ENCODE results near the gene ACO2.

ACO2 gene

DNA sequence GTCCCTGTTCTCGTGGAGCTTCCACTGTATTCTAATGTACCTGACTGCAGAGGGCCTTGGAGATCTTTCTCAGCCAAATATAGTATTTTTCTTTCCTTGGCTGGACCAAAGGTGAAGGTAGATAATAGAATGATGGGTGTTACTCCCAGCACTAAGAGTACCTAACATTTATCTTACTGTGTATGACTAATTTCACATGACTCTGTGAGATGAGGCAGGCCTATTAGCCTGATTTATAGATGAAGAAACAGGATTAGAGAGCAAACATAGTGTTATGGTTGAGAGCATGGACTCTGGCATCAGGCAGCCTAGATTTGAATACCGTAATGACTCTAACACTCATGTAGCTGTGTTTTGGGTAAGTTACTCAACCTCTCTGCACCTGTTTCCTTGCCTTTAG lies 2.7 kb downstream of the ACO2 start:
- H3K4me3 Mint-ChIP-seq, result no peak overlapping the region
- peaks cover 41% of the 10 kb centered on the region for H3K4me1 Mint-ChIP-seq
- CTCF ChIA-PET, result no interaction called here
- no peaks in the 10 kb centered on the region for H3K27me3 Mint-ChIP-seq
- no peak overlapping the region for H3K27ac Mint-ChIP-seq
- H3K36me3 Mint-ChIP-seq, result peaks cover 17% of the 10 kb centered on the region
- no peaks in the 10 kb centered on the region for H3K9me3 Mint-ChIP-seq
- no peak for DNase-seq

DNA sequence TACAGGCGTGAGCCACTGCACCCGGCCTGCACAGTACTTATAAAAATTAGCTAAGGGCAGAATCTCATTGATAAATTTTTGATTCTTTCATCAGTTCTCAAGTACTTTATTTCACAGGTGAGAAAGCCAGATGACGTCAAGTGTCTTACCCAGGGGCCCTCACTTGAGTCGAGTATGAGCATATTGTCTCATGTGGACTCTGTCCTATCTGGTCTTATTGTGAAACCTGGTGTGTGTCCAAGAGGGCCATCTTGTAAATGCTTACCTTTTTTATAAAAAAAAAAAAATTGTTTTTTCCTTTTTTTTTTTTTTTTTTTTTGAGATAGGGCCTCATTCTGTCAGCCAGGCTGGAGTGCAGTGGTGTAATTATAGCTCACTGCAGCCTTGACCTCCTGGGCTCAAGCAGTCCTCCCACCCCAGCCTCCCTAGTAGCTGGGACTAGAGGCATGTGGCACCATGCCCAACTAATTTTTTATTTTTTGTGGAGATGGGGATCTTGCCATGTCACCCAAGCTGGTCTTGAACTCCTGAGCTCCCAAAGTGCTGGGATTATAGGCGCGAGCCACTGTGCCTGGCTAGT lies 6.0 kb downstream of the ACO2 start:
- no peak for DNase-seq
- CTCF ChIA-PET, result no interaction called here
- Mint-ChIP-seq H3K4me3 (no peak overlapping the region), H3K27ac (no peak overlapping the region), H3K27me3 (no peaks in the 10 kb centered on the region), H3K9me3 (no peaks in the 10 kb centered on the region), H3K36me3 (peaks cover 1% of the 10 kb centered on the region), H3K4me1 (peaks cover 20% of the 10 kb centered on the region)

DNA sequence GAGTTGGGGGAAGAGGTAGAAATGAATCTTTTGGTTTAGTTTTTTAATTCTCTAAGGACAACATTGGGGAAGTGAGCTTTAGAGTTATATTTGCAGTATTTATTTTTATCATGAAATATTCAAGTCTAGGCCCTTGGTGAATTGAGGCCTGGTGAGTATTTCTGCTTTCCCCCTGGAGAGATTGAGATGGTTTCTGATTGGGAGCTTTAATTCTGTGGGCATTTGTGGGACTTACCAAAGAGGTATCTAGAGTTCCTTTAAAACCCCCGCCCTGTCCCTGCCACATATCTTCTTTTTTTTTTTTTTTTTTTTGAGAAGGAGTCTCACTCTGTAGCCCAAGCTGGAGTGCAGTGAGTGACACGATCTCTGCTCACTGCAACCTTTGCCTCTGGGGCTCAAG lies 9.6 kb downstream of the ACO2 start:
- CTCF ChIA-PET, result interaction anchor here (1.6 kb wide), 1 partner anchor 75 kb away, joined by 7 read pairs; no protein-coding TSS in a partner anchor
- no peaks in the 10 kb centered on the region for H3K9me3 Mint-ChIP-seq
- H3K4me1 Mint-ChIP-seq, result peaks cover 4% of the 10 kb centered on the region

DNA sequence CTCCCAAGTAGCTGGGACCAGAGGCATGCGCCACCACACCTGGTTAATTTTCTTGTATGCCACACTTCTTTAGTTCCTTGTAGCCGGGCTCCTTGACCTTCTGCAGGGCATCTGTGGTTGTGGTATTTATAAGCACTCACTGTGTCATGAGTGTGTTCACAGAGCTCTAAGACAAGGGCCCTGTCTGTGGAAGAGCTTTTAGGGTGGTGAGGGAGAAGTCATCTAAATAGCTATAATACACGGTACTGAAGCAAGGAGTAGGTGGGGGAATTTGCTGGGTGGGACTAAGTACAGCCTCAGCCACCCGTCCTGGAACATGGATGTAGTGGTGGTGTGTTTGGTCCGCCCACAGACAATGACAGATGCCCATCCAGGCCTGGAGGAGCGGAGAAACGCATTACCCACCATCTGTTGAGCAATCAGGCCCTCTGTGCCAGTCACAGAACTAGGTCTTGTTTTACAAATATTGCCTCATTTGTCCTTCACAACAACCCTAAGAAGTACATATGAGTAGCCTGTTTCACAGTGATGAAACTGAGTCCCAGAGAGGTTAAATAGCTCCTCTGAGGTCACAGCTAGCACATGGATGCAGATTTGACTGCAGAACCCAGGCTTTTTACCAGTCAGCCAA lies 10.1 kb downstream of the ACO2 start:
- Mint-ChIP-seq H3K27ac (no peak overlapping the region), H3K27me3 (no peaks in the 10 kb centered on the region), H3K9me3 (no peaks in the 10 kb centered on the region), H3K4me1 (peaks cover 4% of the 10 kb centered on the region), H3K36me3 (no peaks in the 10 kb centered on the region), H3K4me3 (no peak overlapping the region)
- DNase-seq, result no peak
- CTCF ChIA-PET, result interaction anchor here (0.7 to 1.6 kb wide), 2 partner anchors 75 to 76 kb away, joined by 3 to 7 read pairs; no protein-coding TSS in a partner anchor

More for the DNA sequence above, 9.6 kb downstream of the ACO2 start:
- H3K27me3 Mint-ChIP-seq, result no peaks in the 10 kb centered on the region
- no peak overlapping the region for H3K4me3 Mint-ChIP-seq
- no peaks in the 10 kb centered on the region for H3K36me3 Mint-ChIP-seq
- no peak for DNase-seq
- H3K27ac Mint-ChIP-seq, result no peak overlapping the region

- peaks cover 6% of the 10 kb centered on the region for H3K4me1 Mint-ChIP-seq
- H3K9me3 Mint-ChIP-seq, result no peaks in the 10 kb centered on the region
- no peak overlapping the region for H3K4me3 Mint-ChIP-seq
- CTCF ChIA-PET, result interaction anchor here (0.7 kb wide), 1 partner anchor 77 kb away, joined by 3 read pairs; no protein-coding TSS in a partner anchor
- H3K36me3 Mint-ChIP-seq, result no peaks in the 10 kb centered on the region
- DNase-seq, result no peak
- no peak overlapping the region for H3K27ac Mint-ChIP-seq
- no peaks in the 10 kb centered on the region for H3K27me3 Mint-ChIP-seq
These were observed 10.9 kb downstream of the ACO2 start for GRCh38 chr22:41479671-41480396.

DNA sequence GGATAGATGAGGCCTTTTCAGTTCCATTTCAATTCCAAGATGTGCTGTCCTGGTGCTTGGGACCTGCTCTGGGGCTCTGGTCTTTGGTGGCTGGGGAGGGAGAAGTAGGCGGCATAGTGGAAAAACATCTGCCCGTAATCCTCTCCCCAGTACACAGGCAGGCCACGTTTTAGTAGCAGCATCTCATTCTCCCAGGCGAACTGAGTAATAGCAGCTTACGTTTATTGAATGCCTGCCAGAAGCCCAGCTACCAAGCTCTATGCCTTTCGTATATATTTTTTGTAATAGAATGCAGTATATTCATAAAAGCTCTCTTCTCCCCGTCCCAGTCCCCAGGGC lies 11.4 kb downstream of the ACO2 start:
- Mint-ChIP-seq H3K9me3 (no peaks in the 10 kb centered on the region), H3K4me1 (peaks cover 10% of the 10 kb centered on the region), H3K27ac (no peak overlapping the region), H3K4me3 (no peak overlapping the region), H3K36me3 (no peaks in the 10 kb centered on the region), H3K27me3 (no peaks in the 10 kb centered on the region)
- DNase-seq, result no peak
- CTCF ChIA-PET, result interaction anchor here (1.0 kb wide), 1 partner anchor 75 kb away, joined by 3 read pairs; no protein-coding TSS in a partner anchor

DNA sequence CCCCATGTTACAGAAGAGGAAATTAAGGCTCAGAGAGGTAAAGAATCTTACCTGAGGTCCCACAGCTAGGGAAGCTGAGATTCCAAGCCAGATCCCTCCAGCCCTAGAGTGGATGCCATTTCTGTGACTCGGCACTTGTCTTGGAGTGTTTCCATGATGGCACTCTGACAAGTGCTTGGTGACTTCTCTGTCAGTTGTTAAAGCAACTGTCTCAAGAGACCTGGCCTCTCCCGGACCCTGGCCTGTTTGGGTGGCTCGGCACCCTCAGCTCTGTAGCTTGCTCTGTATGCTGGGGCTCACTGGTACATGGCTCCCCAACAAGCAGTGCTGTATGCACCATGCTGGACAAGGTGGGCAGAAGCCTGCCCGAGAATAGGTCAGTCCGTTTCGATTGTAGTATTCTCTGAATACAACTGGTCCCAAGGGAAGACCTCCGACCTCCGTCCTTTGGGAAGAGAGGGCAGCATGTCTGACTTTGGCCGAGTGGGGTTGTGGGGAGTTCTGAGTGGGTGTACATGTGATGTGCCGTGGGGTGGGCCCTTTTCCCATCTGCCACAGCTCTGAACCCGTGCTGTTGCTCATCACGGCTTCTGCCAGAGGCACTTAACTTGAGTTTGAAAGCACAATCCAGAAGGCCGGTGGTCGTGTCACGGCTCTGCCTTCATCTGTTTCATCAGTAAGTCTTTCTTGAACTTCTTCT lies 12.4 kb downstream of the ACO2 start:
- Mint-ChIP-seq H3K9me3 (no peaks in the 10 kb centered on the region), H3K27me3 (no peaks in the 10 kb centered on the region), H3K4me3 (no peak overlapping the region), H3K27ac (no peak overlapping the region), H3K36me3 (no peaks in the 10 kb centered on the region), H3K4me1 (peaks cover 15% of the 10 kb centered on the region)
- no peak for DNase-seq
- CTCF ChIA-PET, result interaction anchor here (1.0 kb wide), 1 partner anchor 74 kb away, joined by 3 read pairs; no protein-coding TSS in a partner anchor

- Mint-ChIP-seq H3K4me1 (peaks cover 15% of the 10 kb centered on the region), H3K27ac (no peak overlapping the region)
These were observed 13.0 kb downstream of the ACO2 start for GRCh38 chr22:41481925-41482318.

DNA sequence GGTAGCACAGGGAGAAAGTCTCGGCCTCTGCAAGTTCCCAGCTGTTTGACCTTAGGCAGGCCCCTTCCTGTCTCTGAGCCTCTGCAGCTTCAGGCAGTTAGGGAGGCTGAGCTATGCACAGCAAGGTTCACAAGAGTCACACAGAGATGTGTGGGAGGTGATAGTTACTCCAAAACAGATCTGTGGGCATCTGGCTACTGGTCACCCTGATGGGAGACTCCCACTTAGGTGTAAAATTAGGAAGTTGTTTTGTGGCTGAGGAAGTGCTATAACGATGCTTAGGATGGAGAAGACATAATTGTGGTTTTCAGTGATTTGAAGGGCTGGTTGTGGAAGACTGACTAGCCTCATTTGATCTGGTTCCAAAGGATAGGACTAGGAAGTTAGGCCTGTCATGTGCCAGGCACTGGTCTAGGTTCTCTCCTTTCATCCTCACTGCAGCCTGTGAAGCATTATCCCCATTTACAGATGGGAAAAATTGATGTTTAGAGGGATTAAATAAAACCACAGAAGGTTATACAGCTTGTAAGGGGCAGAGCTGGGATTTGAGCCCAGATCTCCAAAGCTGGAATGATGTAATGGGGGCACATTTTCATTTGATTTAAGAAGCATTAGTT lies 13.5 kb downstream of the ACO2 start:
- CTCF ChIA-PET, result interaction anchor here (0.5 to 0.7 kb wide), 2 partner anchors 9 to 373 kb away, joined by 3 to 4 read pairs; no protein-coding TSS in a partner anchor
- Mint-ChIP-seq H3K9me3 (no peaks in the 10 kb centered on the region), H3K36me3 (no peaks in the 10 kb centered on the region), H3K27ac (no peak overlapping the region), H3K4me1 (peaks cover 19% of the 10 kb centered on the region), H3K4me3 (no peak overlapping the region), H3K27me3 (no peaks in the 10 kb centered on the region)
- no peak for DNase-seq

More at GRCh38 chr22:41481925-41482318, 13.0 kb downstream of the ACO2 start:
- Mint-ChIP-seq H3K36me3 (no peaks in the 10 kb centered on the region), H3K27me3 (no peaks in the 10 kb centered on the region), H3K4me3 (no peak overlapping the region), H3K9me3 (no peaks in the 10 kb centered on the region)
- CTCF ChIA-PET, result interaction anchor here (0.5 to 0.7 kb wide), 2 partner anchors 10 to 373 kb away, joined by 3 to 4 read pairs; no protein-coding TSS in a partner anchor
- no peak for DNase-seq

GRCh38 chr22:41485033-41485432 lies 16.1 kb downstream of the ACO2 start:
- peaks cover 19% of the 10 kb centered on the region for H3K4me1 Mint-ChIP-seq
- no peaks in the 10 kb centered on the region for H3K9me3 Mint-ChIP-seq
- CTCF ChIA-PET, result no interaction called here
- H3K27me3 Mint-ChIP-seq, result no peaks in the 10 kb centered on the region
- DNase-seq, result no peak
- no peaks in the 10 kb centered on the region for H3K36me3 Mint-ChIP-seq
- no peak overlapping the region for H3K4me3 Mint-ChIP-seq
- no peak overlapping the region for H3K27ac Mint-ChIP-seq

DNA sequence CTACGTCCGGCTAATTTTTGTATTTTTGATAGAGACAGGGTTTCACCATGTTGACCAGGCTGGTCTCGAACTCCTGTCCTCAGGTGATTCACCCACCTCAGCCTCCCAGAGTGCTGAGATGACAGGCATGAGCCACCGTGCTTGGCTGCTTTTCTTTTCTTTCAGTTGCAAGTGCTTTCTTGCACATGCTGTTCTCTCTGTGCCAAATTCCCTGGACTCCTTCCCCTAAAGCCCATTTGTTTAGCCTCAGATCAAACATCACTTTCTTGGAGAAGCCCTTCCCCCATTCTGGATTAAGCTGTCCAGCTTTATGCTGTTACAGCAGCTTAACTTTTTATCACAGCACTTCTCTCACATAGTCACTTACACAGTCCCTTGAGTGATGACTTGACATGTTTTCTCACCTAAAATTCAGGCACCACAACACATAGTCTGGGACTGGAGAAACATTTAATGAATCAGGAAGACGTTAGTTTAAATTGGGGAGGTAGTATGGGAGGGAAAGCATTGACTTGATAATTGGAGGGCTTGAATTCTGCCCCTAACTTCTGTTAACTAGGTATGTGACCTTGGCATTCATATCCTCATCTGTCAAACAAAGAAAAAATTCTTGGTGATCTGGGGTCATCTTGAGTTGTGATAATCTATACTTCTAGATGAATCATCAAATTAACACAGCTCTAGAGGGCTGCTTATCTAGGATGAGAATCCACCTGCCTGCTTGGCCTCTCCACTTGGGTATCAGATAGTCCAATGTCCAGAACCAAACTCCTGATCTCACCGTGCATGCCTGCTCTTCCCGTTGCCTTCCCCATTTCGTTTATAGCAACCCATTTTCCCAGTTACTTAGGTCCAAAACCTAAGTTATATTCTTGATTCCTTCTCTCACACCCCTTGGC lies 18.4 kb downstream of the ACO2 start:
- Mint-ChIP-seq H3K27ac (no peak overlapping the region), H3K27me3 (no peaks in the 10 kb centered on the region), H3K36me3 (no peaks in the 10 kb centered on the region), H3K9me3 (no peaks in the 10 kb centered on the region), H3K4me1 (peaks cover 19% of the 10 kb centered on the region), H3K4me3 (no peak overlapping the region)
- CTCF ChIA-PET, result no interaction called here
- no peak for DNase-seq

- no peaks in the 10 kb centered on the region for H3K36me3 Mint-ChIP-seq
- no peak for DNase-seq
- peaks cover 15% of the 10 kb centered on the region for H3K4me1 Mint-ChIP-seq
- no peaks in the 10 kb centered on the region for H3K9me3 Mint-ChIP-seq
- H3K4me3 Mint-ChIP-seq, result no peak overlapping the region
- no peak overlapping the region for H3K27ac Mint-ChIP-seq
- CTCF ChIA-PET, result no interaction called here
- H3K27me3 Mint-ChIP-seq, result no peaks in the 10 kb centered on the region
These were observed 19.2 kb downstream of the ACO2 start for GRCh38 chr22:41488076-41488475.

- CTCF ChIA-PET, result no interaction called here
- H3K36me3 Mint-ChIP-seq, result no peaks in the 10 kb centered on the region
- H3K9me3 Mint-ChIP-seq, result no peaks in the 10 kb centered on the region
- no peak overlapping the region for H3K27ac Mint-ChIP-seq
- peaks cover 15% of the 10 kb centered on the region for H3K4me1 Mint-ChIP-seq
- no peaks in the 10 kb centered on the region for H3K27me3 Mint-ChIP-seq
- no peak overlapping the region for H3K4me3 Mint-ChIP-seq
- DNase-seq, result no peak
These were observed 19.9 kb downstream of the ACO2 start for GRCh38 chr22:41488596-41489385.
